HG02571 (cell line): Measurements from ENCODE around the gene TNPO3.
A peak's percentile ranks its signal among the peaks of the same experiment; 100 is the strongest.

ENCODE experiments used
- ATAC-seq: cut with Tn5 transposase; IDR thresholded peaks from one replicate; pipeline ENCODE4 v1.9.1; 2021; ENCODE audit warnings: mild to moderate bottlenecking, moderate library complexity; ENCODE audit not compliant: unreplicated experiment

TNPO3 gene

DNA sequence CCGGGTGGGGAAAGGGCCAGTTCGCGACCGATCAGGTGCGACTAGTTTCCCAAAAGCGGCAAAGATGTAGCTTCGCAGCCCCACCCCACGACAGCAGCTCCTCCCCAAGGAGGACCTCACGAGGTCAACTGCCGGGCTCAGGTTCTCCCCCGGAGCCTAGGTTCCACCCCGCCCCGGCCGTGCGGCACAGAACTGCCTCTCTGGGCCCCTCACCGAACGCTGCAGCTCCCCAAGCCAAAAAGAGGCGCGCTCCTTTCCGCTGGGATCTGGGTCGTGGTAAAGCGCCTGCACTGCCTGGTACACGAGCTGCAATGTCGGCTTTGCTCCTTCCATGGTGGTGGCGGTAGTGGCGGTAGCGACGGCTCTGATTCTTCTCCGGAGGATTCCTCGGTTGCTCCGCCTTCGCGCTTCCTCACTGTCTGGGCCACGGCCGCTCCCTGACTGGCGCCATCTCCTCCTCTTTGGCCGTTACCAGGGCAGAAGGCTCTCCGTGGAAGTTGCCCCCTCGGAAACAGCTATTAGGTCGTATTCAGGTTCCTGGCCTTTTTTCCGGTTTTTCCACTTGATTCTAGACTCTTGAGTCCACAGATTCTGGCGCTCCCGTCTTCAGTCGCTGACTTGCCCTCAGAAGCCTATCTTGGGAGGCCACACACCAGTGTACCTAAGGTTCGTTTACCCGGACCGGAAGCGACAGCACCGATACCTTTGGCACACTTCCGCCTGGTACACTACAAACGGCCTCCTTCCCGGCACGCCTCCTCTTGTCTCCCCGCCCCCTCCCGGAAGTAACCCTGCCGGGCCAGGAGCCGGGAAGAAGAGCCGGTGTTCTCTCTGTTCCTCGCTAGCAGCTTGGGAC, at the start of gene TNPO3:
TSS of gene TNPO3 (minus strand) at position 674 of the 856 bp plus-strand sequence. CDS start at position 333, 341 bp downstream.
- peak; percentile 81 for ATAC-seq

DNA sequence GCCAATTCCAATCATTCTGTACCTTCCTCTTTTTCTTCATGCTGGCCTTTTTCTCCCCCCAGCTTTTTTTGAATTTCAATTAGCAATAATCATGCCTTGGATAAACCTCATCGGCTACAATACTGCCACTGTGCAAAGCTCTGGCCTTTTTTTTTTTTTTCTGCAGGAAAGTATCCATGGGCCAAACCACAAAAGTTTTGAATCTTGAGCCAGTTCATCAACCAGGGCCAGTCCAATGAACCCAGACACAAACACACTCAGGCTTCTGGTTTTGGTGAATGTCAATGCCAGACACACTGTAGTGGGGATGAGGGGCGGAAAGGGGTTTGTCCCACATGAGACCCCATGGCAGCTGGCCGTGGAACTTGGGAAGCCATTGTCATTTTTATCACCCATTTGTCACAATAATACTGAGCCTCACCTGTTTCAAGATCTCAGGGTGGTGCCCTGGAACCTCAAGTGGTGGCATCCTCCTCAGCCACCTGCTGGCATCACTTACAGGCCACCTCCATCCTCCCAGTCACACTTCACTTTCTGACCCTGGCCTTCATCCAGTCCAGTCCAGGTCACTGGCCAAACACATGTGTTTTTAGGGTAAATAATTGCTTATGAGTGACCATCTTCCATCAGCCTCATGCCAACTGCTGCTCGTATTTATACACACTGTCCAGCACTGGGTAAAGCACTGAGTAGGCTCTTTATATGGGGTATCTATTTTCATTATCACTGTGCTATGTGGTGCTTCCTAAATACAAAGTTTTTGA, 48.8 kb upstream of the TNPO3 start:
- no peak for ATAC-seq

DNA sequence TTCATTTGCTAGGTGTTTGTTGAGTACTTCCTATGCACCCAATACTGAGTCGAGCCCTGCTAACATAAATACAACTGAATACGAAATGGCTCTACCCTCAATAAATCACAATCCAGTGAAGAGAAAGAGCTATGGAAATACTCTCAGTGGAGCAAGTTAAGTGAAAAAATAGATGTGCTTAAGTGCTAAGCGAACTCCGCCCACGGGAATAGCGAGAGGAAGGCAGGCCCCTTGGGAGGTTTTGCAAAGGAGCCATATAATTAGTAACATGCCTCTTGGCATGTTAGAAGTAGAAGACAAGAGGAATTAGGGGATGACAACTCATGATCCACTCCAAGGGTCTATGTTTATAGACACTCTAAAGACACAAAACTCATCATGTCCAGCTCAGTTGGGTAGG, 46.8 kb upstream of the TNPO3 start:
- ATAC-seq: no peak

DNA sequence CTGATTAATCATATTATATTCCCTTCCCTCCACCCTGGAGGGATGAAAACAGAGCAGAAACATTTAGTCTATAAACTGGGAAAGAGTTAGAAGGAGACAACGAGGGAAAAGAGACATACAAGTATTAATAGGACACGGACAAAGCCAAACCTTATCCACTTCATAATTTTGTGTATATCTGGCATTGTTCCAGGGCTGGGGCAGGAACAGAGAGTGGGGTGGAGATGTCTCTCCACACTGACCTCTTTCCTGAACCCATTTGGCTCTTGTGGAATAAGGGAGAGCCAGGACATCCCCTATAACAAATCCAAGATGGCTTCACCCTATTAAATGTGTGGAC, 45.9 kb upstream of the TNPO3 start:
- no peak for ATAC-seq

DNA sequence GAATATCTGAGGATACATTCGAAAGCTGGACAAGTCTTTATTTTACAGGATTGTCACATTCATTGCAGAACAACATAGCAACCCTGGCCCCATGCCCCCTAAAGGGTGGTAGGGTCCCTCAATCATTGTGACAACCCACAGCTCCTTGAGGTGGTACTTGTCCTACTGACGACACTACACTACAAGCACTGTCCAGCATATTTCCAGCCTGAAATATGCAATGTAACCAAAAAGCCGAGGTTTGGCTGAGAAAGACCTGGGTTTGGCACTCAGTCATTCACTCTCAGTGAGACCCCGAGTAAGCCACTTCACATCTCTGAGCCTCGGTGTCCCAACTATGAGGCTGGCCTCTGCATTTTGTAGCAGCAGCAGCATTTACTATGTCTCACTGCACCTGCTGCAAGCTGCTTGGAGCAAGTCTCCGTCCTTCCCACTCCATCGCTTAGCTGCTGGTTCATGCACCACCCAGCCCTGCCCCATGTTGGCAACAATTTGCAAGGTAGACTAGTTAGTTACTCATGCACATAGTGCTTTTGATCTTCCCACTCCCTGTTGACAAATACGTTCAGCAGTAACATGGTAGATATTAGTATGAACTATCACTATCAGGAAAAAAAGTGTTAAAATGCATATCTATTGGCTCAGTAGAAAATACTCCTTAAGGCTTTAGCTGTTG, 43.6 kb upstream of the TNPO3 start:
- ATAC-seq: no peak

DNA sequence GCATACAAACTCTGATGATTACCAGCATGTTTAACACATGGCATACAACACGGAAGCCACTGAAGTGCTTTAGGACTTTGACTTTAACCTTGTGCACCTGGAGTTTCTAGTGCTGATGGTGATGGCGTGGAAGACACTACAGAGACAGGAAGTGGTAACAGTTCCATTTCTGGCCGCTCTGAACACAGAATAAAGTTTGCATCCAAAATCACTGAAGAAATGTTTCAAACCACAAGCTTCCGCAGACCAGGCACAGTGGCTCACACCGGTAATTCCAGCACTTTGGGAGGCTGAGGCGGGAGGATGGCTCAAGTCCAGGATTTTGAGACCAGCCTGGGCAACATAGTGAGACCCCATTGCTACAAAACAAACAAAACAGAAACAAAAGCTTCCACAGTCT, 40.3 kb upstream of the TNPO3 start:
- ATAC-seq: peak; percentile 74

DNA sequence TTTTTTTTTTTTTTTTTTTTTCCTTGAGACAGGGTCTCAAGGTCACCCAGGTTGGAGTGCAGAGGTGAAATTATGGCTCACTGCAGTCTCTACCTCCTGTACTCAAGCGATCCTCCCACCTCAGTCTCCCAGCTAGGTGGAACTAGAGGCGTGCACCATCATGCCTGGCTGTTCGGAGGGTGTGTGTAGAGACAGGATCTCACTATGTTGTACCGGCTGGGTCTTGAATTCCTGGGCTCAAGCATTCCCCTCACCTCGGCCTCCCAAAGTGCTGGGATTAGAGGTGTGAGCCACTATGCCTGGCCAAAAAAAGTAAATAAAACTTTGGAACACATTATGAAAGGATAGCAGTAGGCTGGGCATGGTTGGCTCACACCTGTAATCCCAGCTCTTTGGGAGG, 39.6 kb upstream of the TNPO3 start:
- ATAC-seq: no peak

DNA sequence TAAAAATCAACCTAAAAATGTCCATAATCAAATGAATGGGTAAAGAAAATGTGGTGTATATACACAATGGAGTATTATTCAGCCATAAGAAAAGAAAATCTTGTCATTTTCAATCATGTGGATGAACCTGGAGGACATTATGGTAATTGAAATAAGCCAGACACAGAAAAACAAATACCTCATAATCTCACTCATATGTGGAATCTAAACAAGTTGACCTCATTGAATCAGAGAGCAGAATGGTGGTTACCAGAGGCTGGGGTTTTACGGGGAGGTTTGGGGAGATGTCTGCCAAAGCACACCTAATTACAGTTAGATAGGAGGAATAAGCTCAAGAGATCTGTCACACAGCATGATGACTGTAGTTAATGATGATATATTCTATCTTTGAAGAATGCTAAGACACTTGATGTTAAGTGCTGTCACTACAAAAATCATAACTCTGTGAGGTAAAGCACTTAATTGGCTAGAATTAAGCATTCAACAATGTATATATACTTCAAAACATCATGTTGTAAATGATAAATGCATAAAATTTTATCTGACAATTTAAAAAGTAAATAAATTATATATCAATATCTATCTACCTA, 39.1 kb upstream of the TNPO3 start:
- no peak for ATAC-seq

DNA sequence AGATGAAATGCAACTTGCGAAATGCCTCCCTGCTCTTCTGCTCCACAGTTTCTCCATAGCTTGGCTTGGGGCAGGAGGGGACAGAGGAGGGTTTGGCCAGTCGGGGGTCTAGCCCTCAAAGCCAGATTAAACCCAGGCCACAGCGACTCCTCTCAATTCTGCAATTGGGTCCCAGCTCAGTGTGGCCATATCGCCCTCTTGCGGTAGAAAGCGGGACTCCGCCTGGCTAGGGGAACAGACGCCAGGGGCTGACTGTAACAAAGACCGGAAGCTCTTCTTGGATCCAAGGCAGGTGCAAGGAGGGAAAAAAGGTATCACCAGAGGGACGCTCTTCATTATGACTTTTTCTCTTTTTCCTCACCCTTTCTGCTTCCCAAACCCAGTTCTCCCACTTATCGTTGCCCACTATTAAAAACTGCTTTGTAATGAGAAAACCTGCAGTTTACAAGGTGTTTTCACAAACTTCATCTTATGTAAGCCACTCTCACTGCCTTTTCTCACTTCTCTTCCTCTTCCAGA, 36.6 kb upstream of the TNPO3 start:
- peak; percentile 50 for ATAC-seq

DNA sequence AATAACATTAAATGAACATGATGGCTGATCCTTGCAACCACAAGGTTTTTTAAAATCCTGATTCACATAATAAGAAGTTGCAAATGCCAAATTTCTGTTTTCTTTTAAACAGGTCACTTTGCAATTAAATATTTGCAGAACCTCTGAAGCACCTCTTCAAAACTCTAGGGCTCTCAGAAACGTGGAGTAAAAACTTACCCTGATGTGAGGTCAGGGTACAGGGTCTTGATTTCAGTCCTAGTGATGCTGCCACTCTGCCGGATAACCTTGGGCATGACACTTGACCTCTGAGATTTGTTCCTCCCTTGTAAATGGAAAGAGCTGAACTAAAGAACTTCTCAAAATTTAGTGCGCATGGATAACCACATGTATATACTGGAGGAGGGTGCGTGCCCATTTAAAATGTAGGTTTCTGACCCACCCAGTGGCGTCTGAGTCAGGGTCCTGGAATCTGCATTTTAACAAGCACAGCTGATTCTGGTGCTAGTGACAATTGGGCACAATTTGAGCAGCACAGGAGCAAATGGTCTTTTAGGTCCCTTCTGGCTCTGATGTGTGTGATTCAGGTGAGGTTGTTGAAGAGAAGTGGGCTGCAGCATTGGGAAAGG, 35.5 kb upstream of the TNPO3 start:
- ATAC-seq: no peak

DNA sequence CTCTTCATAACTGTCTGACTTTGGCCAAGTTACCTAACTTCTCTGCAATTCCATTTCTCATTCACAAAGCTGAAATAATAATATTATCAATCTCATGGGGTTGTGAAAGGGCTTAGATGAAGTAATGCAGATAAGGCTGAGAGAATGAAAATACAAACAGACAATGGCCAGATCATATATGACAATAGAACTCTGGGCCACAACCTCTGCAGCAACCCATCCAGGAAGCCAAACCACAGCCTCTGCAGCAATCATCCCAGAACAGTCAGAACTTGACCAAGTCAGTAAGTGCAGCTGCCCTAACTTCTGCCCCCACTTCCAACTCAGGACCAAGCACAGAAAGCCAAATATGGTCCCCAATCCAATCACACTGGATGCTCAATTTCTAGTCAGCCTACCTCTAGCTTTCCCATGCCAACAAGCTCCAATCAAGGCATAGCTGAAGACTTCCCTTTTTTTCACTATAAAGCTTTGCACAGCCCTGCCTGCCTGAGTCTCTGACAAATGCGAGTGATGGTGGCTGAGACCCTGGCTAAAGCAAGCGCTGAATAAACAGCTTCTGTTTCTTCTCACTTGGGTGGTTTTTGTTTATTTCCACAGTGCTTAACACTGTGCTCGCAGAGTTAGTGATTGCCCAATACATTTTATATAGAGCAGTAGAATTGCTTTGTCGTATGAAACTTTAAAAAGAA, 34.8 kb upstream of the TNPO3 start:
- ATAC-seq: peak; percentile 60

DNA sequence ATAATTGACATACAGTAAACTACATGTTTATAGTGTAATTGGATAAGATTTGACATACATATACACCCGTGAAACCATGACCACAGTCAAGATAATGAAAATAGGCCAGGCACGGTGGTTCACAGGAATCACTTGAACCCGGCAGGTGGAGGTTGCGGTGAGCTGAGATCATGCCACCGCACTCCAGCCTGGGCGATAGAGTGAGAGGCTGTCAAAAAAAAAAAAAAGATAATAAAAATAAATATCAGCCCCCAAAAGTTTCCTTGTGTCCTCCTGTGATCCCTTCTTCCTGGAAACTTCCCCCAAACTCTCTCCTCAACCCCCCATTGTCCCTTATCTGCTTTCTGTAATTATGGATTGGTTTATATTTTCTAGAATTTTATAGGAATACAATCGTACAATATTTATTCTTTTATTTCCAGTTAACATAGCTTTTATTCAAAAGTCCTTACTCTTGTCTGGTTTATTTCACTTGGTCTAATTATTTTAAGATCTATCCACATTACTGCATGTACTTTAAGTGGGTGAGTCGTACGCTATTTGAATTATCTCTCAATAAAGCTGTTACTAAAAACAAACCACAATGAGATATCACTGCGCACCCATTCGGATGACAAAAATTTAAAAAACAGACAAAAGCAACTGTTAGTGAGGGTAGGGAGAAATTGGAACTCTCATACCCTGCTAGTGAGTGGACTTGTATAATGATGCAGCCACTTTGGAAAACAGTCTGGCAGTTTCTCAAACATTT, 30.1 kb upstream of the TNPO3 start:
- ATAC-seq: no peak

DNA sequence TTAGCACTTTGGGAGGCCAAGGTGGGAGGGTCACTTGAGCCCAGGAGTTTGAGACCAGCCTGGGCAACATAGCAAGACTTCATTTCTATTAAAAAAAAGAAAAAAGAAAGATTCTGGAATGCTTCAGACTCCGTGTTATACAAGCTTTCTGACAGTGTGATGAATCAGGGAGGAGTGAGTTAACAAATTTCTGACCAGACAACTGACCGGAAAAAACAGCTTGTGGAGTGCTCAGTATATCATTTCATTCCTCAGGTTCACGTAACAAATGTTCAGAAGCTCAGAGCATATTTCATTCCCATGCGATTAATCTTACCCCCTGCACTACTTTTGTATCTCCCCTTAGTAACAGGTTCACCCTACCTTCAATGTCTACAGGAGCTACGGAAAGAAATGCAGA, 28.6 kb upstream of the TNPO3 start:
- no peak for ATAC-seq

DNA sequence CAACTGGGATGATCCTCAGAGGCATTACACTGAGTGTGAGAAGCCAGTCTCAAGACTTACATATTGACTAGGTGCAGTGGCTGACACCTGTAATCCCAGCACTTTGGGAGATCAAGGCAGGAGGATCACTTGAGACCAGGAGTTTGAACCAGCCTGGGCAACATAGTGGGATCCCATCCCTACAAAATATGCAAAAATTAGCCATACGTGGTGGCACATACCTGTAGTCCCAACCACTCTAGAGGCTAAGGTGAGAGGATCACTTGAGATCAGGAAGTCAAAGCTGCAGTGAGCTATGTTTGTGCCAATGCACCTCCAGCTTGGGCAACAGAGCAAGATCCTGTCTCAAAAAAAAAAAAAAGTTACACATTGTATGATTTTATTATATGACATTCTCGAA, 23.5 kb upstream of the TNPO3 start:
- ATAC-seq: no peak

DNA sequence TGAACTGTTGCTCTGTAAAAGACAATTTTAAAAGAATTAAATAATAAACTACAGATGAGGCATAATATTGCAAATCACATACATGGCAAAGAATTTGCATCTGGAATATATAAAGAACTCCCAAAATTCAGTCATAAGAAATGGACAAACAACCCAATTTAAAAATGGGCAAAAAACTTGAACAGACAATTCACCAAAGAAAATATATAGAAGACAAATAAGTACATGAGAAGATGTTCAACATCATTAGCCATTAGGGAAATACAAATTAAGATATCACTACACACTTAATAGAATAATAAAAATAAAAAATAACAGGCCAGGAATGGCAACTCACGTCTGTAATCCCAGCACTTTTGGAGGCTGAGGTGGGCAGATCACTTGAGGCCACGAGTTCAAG, 22.0 kb upstream of the TNPO3 start:
- no peak for ATAC-seq

DNA sequence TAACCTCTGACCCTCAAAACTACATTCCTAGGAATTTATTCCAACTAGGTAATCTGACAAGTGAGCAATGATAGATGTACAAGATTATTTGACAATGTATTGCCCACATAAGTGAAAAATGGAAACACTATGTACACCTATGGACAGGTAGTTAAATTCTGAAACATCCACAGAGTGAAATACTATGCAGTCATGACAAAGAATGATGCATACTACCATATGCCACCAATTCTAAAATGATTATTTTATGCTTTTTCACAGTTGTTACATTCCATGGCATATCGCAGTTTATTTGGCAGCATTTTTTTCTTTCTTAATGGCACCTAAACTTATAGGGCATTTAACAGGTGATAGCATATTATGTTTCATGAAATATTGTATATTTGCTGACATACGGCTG, 20.1 kb upstream of the TNPO3 start:
- no peak for ATAC-seq

DNA sequence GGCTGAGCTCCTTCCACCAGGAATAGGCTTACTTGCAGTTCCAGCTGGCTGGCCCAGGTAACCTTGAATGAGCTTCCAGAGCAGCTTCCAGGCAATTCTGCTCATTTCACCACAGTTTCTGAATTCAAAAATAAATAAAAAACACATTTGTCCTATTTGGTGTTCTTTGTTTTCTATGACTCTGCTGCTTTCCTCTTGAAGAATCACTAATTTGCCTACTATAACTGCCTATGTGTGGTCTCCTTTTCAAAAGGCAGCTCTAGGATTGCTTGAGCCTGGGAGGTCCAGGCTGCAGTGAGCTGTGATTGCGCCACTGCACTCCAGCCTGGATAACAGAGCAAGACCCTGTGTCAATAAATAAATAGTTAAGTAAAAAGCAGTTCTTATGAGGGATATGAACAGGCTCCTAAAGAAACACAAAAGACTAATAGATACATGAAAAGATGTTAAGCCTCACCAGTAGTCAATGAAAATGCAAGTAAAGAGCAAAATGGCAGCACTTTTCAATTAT, 19.5 kb upstream of the TNPO3 start:
- no peak for ATAC-seq

DNA sequence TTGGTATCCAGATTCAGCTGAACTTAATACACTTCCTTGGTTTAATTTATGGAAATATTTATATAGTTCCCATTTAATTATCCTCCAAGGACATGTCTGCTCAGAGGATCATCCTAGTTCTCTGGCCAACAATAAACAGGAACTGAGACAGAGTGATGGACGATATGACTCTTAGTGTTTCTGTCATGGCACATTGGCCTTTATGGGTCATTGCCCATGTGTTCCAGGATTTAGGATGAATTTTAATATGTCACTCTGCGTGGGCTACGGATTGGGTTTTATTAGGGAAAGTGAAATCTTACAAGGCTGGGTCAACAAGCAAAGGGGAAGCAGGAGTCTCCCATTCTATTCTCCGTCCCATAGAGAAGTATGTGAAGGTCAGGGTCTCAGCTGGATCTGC, 18.8 kb upstream of the TNPO3 start:
- ATAC-seq: no peak

DNA sequence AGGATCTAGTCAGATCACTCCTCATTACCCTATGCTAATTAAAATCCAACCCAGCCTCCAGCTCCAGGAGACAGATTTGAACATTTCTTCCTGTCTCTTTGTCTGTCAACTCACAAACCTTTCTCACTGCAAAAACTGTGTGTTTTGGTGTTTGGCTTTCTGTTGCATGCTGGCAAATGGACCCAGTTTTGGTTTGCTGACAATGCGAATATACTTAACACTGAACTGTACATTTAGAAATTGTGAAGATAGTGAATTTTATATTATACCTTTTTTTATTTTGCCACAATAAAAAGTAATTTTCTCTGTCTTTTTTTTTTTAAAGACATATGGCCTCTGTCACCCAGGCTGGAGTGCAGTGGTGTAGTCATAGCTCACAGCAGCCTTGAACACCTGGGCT, 18.3 kb upstream of the TNPO3 start:
- no peak for ATAC-seq
